Measurements from ENCODE around the gene RNF169. TPM values are rescaled to one million over a fixed set of nuclear protein-coding genes. Genes with fewer than 3 reads are reported as not detected.

Gene RNF169
- total and polyA plus RNA-seq, 12 donors = 2.3 to 14.0 (median 10.8) TPM

GRCh38 chr11:74853223-74853622 is 104.6 kb downstream of the RNF169 start:
- WGBS, 2 donors = 95 to 99% methylated on average over 4 of the region's 4 CpGs
- intact Hi-C loops (cut with DNase I) = no loop called here

DNA sequence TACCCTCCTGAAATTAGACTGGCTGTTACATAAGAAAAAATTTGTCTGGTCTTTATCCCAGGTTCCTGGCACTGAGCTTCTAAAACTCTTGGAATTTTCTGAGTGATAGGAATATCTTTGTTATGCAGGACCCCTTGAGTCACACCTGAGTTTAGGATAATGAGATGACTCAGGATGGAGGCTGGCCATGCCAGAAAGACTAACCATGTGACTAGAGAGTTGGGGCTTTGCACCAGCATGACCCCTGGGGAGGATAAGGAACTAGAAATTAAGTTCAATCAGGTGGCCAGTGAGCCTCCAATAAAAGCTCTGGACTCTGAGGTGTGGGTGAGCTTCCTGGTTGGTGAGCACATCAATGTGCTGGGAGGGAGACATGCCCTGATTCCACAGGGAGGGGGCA is 112.1 kb downstream of the RNF169 start:
- TF ChIP-seq, protein P1, sequence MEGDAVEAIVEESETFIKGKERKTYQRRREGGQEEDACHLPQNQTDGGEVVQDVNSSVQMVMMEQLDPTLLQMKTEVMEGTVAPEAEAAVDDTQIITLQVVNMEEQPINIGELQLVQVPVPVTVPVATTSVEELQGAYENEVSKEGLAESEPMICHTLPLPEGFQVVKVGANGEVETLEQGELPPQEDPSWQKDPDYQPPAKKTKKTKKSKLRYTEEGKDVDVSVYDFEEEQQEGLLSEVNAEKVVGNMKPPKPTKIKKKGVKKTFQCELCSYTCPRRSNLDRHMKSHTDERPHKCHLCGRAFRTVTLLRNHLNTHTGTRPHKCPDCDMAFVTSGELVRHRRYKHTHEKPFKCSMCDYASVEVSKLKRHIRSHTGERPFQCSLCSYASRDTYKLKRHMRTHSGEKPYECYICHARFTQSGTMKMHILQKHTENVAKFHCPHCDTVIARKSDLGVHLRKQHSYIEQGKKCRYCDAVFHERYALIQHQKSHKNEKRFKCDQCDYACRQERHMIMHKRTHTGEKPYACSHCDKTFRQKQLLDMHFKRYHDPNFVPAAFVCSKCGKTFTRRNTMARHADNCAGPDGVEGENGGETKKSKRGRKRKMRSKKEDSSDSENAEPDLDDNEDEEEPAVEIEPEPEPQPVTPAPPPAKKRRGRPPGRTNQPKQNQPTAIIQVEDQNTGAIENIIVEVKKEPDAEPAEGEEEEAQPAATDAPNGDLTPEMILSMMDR (IDR thresholded peaks at IDR 0.05) = no peak
- no peak for DNase-seq
- H3K27me3 ChIP-seq = no peaks in the 10 kb centered on the region
- peaks cover 0 to 100% (median 33%) of the 10 kb centered on the region in 9 donors for H3K36me3 ChIP-seq
- no peak for ATAC-seq
- H3K4me1 ChIP-seq = no peaks in the 10 kb centered on the region
- no peak overlapping the region for H3K27ac ChIP-seq
- peaks cover 0 to 29% (median 14%) of the 10 kb centered on the region in 11 donors for H3K9me3 ChIP-seq
- intact Hi-C loops (cut with DNase I) = no loop called here
- no peak overlapping the region for H3K4me3 ChIP-seq

More at GRCh38 chr11:74853223-74853622, 104.6 kb downstream of the RNF169 start:
- ATAC-seq = no peak
- TF ChIP-seq, protein P1 (IDR thresholded peaks at IDR 0.05) = no peak
- Histone ChIP-seq H3K36me3 (peaks cover 0 to 87% (median 10%) of the 10 kb centered on the region in 9 donors), H3K9me3 (no peaks in the 10 kb centered on the region), H3K27ac (no peak overlapping the region), H3K4me1 (peaks cover 0 to 7% (median 0%) of the 10 kb centered on the region in 9 donors), H3K4me3 (no peak overlapping the region), H3K27me3 (no peaks in the 10 kb centered on the region)
- no peak for DNase-seq

GRCh38 chr11:74863410-74863809 is 114.8 kb downstream of the RNF169 start:
- H3K27ac ChIP-seq = no peak overlapping the region
- H3K4me1 ChIP-seq = no peaks in the 10 kb centered on the region
- H3K27me3 ChIP-seq = no peaks in the 10 kb centered on the region
- no peak for DNase-seq
- TF ChIP-seq, protein P1 (IDR thresholded peaks at IDR 0.05) = no peak
- peaks cover 0 to 100% (median 52%) of the 10 kb centered on the region in 9 donors for H3K36me3 ChIP-seq
- no peak for ATAC-seq
- intact Hi-C loops (cut with DNase I) = no loop called here
- 89 to 93% methylated on average over 2 of the region's 2 CpGs for WGBS, 2 donors
- H3K9me3 ChIP-seq = peaks cover 0 to 55% (median 41%) of the 10 kb centered on the region in 11 donors
- H3K4me3 ChIP-seq = no peak overlapping the region

- intact Hi-C loops (cut with DNase I) = no loop called here
- DNase-seq (no peak), ATAC-seq (no peak)
- TF ChIP-seq, protein P1 (IDR thresholded peaks at IDR 0.05) = no peak
- peaks cover 0 to 100% (median 49%) of the 10 kb centered on the region in 9 donors for H3K36me3 ChIP-seq
- H3K4me1 ChIP-seq = no peaks in the 10 kb centered on the region
- H3K4me3 ChIP-seq = no peak overlapping the region
- H3K27ac ChIP-seq = no peak overlapping the region
- H3K9me3 ChIP-seq = peaks cover 2 to 83% (median 65%) of the 10 kb centered on the region in 11 donors
- no peaks in the 10 kb centered on the region for H3K27me3 ChIP-seq
Observed at GRCh38 chr11:74866557-74866956, 117.9 kb downstream of the RNF169 start.
